Uterus (tissue), 4 donors: ENCODE results near the gene MEIS2. TPM values are rescaled to one million over a fixed set of nuclear protein-coding genes. Genes with fewer than 3 reads are reported as not detected.

Source experiments
- DNase-seq, 2 donors: peaks; one replicate each; pipeline ENCODE4 v3.0.0-alpha.2; 2019 to 2020
- H3K27ac ChIP-seq, 2 donors: fragments of 200-600 bp; sonication (generic); 1 replicate in 1 of 2; 2 replicates in 1 of 2; pipeline ENCODE4 v1.5.1; 2016 to 2018
- H3K27me3 ChIP-seq, 2 donors: fragments of 200-600 bp; sonication (generic); one replicate each; pipeline ENCODE4 v1.5.1; 2018 to 2019; ENCODE audit warnings: control low read depth in 1 of 2
- H3K36me3 ChIP-seq, 2 donors: fragments of 200-600 bp; sonication (generic); one replicate each; pipeline ENCODE4 v1.5.1; 2019; ENCODE audit warnings: control low read depth in 1 of 2
- H3K4me1 ChIP-seq, 2 donors: fragments of 200-600 bp; sonication (generic); one replicate each; pipeline ENCODE4 v1.5.1; 2018 to 2019; ENCODE audit warnings: control low read depth in 1 of 2
- H3K4me3 ChIP-seq, 2 donors: fragments of 200-600 bp; sonication (generic); 1 replicate in 1 of 2; 2 replicates in 1 of 2; pipeline ENCODE4 v1.5.1; 2018 to 2019; ENCODE audit warnings: mild to moderate bottlenecking in 1 of 2
- H3K9me3 ChIP-seq, 2 donors: fragments of 200-600 bp; sonication (generic); one replicate each; pipeline ENCODE4 v1.5.1; 2019; ENCODE audit warnings: control low read depth in 1 of 2
- CTCF ChIP-seq, 4 experiments: fragments of 200-600 bp in 2 of 4; fragments of 450-650 bp in 2 of 4; sonication (generic) in 2 of 4; IDR thresholded peaks; one replicate each; pipeline ENCODE4 v1.5.1; 2016 to 2019; ENCODE audit warnings: antibody characterized with exemption in 4 of 4, mild to moderate bottlenecking in 2 of 4, moderate library complexity in 1 of 4
- POLR2A ChIP-seq, 2 donors: fragments of 450-650 bp; IDR thresholded peaks; one replicate each; pipeline ENCODE4 v1.6.1; 2016; ENCODE audit warnings: antibody characterized with exemption in 2 of 2, mild to moderate bottlenecking in 1 of 2, moderate library complexity in 1 of 2
- intact Hi-C: fragments of 100-400 bp; cut with DNase I; formaldehyde crosslinking; loops from one replicate; pipeline ENCODE4 v1.15.1; 2023; ENCODE audit warnings: low total_unique reads
- total RNA-seq, 4 donors: library from RNA; depleted of rRNA in 3 of 4; stranded (reverse); fragments of >200 nt in 3 of 4; gene quantifications; one replicate each; pipeline versions ENCODE4 v1.1.0 to v1.2.4, GENCODE V29; 2014 to 2023
- donor health status: DM: yes; HTN: yes; CAD: no.

The MEIS2 gene
- total RNA-seq, 4 donors from 2014 or later: 84.0 to 184 (median 112) TPM

- H3K9me3 ChIP-seq: no peaks in the 10 kb centered on the region
- no peak for TF ChIP-seq CTCF (IDR thresholded peaks at IDR 0.05)
- TF ChIP-seq POLR2A (IDR thresholded peaks at IDR 0.05): no peak
- no peaks in the 10 kb centered on the region for H3K27me3 ChIP-seq
- peak overlapping the region in 1 of 2 donors; percentile 90 for H3K27ac ChIP-seq
- intact Hi-C loops: no loop called here
- no peaks in the 10 kb centered on the region for H3K36me3 ChIP-seq
- H3K4me3 ChIP-seq: peak overlapping the region; percentile 25 to 34
- DNase-seq: no peak
- H3K4me1 ChIP-seq: no peaks in the 10 kb centered on the region
Measured at GRCh38 chr15:36882487-36883131, 217.7 kb downstream of the MEIS2 start.

- TF ChIP-seq POLR2A (IDR thresholded peaks at IDR 0.05) (no peak), CTCF (IDR thresholded peaks at IDR 0.05) (no peak)
- no peaks in the 10 kb centered on the region for H3K36me3 ChIP-seq
- H3K9me3 ChIP-seq: no peaks in the 10 kb centered on the region
- no peak for DNase-seq
- no peak overlapping the region for H3K27ac ChIP-seq
- H3K4me3 ChIP-seq: no peak overlapping the region
- intact Hi-C loops: no loop called here
- no peaks in the 10 kb centered on the region for H3K27me3 ChIP-seq
- no peaks in the 10 kb centered on the region for H3K4me1 ChIP-seq
Measured at GRCh38 chr15:36882056-36882455, 218.3 kb downstream of the MEIS2 start.

DNA sequence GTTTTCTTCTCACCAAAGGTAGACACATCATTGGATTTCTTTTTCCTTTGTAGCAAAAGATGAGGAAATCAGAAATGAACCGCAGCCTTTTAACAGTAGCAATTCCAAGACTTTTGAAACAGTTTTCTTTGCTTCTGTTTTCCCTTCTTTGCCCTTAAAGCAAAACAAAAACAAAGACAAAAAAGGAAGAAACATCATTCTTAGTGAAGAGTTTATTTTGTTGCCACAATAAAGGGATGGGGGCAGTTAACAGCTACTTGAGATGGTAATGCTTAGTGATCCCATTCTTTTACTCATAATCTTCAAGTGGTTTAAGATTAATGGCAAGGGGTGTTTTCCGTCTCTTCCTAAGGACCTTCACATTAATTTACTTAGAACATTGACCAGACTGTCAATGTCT lies 218.8 kb downstream of the MEIS2 start:
- Histone ChIP-seq H3K9me3 (no peaks in the 10 kb centered on the region), H3K4me1 (no peaks in the 10 kb centered on the region), H3K27ac (no peak overlapping the region), H3K36me3 (no peaks in the 10 kb centered on the region), H3K4me3 (no peak overlapping the region), H3K27me3 (no peaks in the 10 kb centered on the region)
- DNase-seq: no peak
- intact Hi-C loops: no loop called here
- TF ChIP-seq POLR2A (IDR thresholded peaks at IDR 0.05) (no peak), CTCF (IDR thresholded peaks at IDR 0.05) (no peak)

GRCh38 chr15:36880913-36881460 lies 219.4 kb downstream of the MEIS2 start:
- intact Hi-C loops: no loop called here
- Histone ChIP-seq H3K9me3 (no peaks in the 10 kb centered on the region), H3K36me3 (no peaks in the 10 kb centered on the region), H3K27ac (no peak overlapping the region), H3K4me1 (no peaks in the 10 kb centered on the region), H3K4me3 (no peak overlapping the region), H3K27me3 (no peaks in the 10 kb centered on the region)
- DNase-seq: no peak
- TF ChIP-seq CTCF (IDR thresholded peaks at IDR 0.05) (no peak), POLR2A (IDR thresholded peaks at IDR 0.05) (no peak)

GRCh38 chr15:36880224-36880912 lies 220.0 kb downstream of the MEIS2 start:
- no peaks in the 10 kb centered on the region for H3K9me3 ChIP-seq
- H3K4me3 ChIP-seq: no peak overlapping the region
- DNase-seq: no peak
- H3K36me3 ChIP-seq: no peaks in the 10 kb centered on the region
- H3K4me1 ChIP-seq: no peaks in the 10 kb centered on the region
- no peaks in the 10 kb centered on the region for H3K27me3 ChIP-seq
- no peak overlapping the region for H3K27ac ChIP-seq
- intact Hi-C loops: no loop called here
- TF ChIP-seq POLR2A (IDR thresholded peaks at IDR 0.05) (no peak), CTCF (IDR thresholded peaks at IDR 0.05) (no peak)
